OCI-LY1 (cell line): ENCODE data around the gene EXOC7.

Source experiments
- CTCF ChIP-seq: fragments of 200-600 bp; sonication (generic), shearing (Covaris generic); IDR thresholded peaks from 2 replicates; pipeline ENCODE4 v1.5.1; 2017; ENCODE audit warnings: mild to moderate bottlenecking, antibody characterized with exemption, low read length, moderate library complexity, mixed read lengths
- EZH2 ChIP-seq: fragments of 200-600 bp; sonication (generic), shearing (Covaris generic); IDR thresholded peaks from 2 replicates; pipeline ENCODE4 v1.8.0; 2017; ENCODE audit warnings: borderline replicate concordance, mixed run types, mild to moderate bottlenecking, antibody characterized with exemption, low read length, moderate library complexity, mixed read lengths

DNA sequence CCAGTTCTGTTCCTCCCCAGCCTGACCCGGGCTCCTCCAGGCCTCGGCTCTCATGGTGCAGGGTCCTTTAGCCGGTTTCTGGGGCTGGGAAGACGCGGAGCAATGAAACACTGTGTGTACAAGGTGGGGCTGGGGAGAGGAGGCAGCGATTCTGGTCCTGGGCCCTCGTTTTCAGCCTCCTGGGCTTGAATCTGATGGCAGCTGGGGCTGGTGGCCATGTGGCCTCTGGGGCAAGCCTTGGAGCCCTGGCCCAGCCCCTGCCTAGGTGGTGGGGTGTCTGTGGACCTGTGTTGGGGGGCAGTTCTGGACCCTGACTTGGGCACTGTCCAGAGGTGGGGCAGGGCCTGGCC, 33.4 kb upstream of the EXOC7 start:
- TF ChIP-seq CTCF (no peak), EZH2 (no peak)
